GM12878 (cell line): ENCODE results near the gene RALB.

ENCODE experiments used
- POLR2AphosphoS2 ChIP-seq: IDR thresholded peaks from 2 replicates; pipeline ENCODE4 v1.6.1; 2011; ENCODE audit warnings: low read depth, mild to moderate bottlenecking, low read length, improper control_type of control experiment, moderate library complexity
- POLR2AphosphoS5 ChIP-seq: IDR thresholded peaks from 2 replicates; pipeline ENCODE4 v1.6.1; 2011; ENCODE audit warnings: mild to moderate bottlenecking, low read length, inconsistent platforms
- SIN3A ChIP-seq: IDR thresholded peaks from 2 replicates; pipeline ENCODE4 v1.6.1; 2012; ENCODE audit warnings: low read depth, low read length, improper control_type of control experiment
- TARDBP ChIP-seq: IDR thresholded peaks from 2 replicates; pipeline ENCODE4 v1.6.1; 2016; ENCODE audit warnings: borderline replicate concordance
- ZNF24 ChIP-seq: fragments of 450-650 bp; IDR thresholded peaks from 2 replicates; pipeline ENCODE4 v1.6.1; 2017; ENCODE audit warnings: antibody characterized with exemption, mild to moderate bottlenecking
- ZNF274 ChIP-seq: IDR thresholded peaks from one replicate; pipeline ENCODE4 v1.8.0; 2011; ENCODE audit not compliant: insufficient read length, insufficient read depth
- TF ChIP-seq, protein P1 (sequence below): fragments of 450-650 bp; IDR thresholded peaks from 2 replicates; pipeline ENCODE4 v1.6.1; 2016; ENCODE audit warnings: mild to moderate bottlenecking

DNA sequence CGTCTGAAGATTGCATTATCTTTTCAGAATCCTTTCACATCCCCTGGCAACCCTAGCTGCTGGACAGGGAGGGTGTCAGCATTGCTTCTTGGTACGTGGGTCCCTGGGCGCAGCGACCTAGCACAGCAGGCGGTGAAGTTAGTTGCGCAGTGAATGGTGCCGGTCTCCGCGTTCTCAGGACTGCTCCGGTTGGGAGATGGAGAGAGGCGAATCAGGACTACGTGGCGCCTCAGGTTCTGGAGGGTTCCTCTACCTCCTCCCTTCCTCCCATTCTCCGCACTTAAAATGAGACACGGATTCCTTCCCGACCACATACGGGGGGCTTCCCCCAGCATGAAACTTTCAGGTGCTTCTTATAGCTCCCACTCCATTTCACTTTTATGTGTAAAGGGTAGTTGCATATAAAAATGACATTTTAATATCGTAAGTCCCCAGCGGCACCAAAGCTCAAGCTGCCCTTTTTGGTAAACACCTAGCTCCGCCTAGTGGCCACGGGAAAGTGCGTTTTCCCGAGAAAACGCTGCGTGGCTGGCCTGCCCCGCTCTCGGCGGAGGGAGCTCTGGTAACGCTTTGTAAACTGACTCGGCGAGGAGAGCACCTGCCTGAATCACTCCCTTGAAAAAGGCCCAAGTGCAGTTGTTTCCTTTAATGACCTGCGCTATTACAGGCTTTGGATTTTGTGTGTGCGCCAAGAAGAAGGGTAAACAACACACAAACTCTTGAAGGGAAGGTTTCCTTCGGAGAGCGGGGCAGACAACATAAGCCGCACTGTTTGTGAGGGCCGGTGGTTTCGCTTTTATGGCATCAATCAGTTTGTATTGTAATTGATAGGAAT is 60.4 kb downstream of the RALB start:
- TF ChIP-seq POLR2AphosphoS2 (no peak), TARDBP (no peak), POLR2AphosphoS5 (no peak), SIN3A (0 out of 2 replicates have a peak, but pooled peaks have one; percentile 32), ZNF24 (no peak), ZNF274 (no peak)
- TF ChIP-seq, protein P1, sequence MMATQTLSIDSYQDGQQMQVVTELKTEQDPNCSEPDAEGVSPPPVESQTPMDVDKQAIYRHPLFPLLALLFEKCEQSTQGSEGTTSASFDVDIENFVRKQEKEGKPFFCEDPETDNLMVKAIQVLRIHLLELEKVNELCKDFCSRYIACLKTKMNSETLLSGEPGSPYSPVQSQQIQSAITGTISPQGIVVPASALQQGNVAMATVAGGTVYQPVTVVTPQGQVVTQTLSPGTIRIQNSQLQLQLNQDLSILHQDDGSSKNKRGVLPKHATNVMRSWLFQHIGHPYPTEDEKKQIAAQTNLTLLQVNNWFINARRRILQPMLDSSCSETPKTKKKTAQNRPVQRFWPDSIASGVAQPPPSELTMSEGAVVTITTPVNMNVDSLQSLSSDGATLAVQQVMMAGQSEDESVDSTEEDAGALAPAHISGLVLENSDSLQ: no peak
